Kidney (tissue), 14 donors: Measurements from ENCODE around the gene TMEM45A. TPM values are rescaled to one million over a fixed set of nuclear protein-coding genes. Genes with fewer than 3 reads are reported as not detected.

Source experiments
- DNase-seq, 5 donors: peaks; one replicate each; pipeline ENCODE4 v3.0.0-alpha.2; 2013 to 2020
- FAIRE-seq: peaks from 2 replicates; lab custom pipeline; 2012; peaks lifted over from hg19 to GRCh38; lab: Jason Lieb, UNC
- H3K27ac ChIP-seq, 2 donors: one replicate each; pipeline ENCODE4 v1.7.0; 2013; ENCODE audit warnings: low read depth in 2 of 2, low read length in 2 of 2, inconsistent platforms in 1 of 2
- H3K27me3 ChIP-seq: one replicate; pipeline ENCODE4 v1.7.1; 2013; ENCODE audit warnings: low read length, inconsistent platforms; ENCODE audit not compliant: control insufficient read depth, insufficient read depth
- H3K36me3 ChIP-seq, 3 donors: one replicate each; pipeline versions ENCODE4 v1.7.0 to v1.7.1; 2013; ENCODE audit warnings: low read length in 3 of 3, control low read depth in 1 of 3, inconsistent platforms in 1 of 3; ENCODE audit not compliant: insufficient read depth in 3 of 3, control insufficient read depth in 2 of 3
- H3K4me1 ChIP-seq, 3 donors: one replicate each; pipeline versions ENCODE4 v1.7.0 to v1.7.1; 2013; ENCODE audit warnings: low read length in 3 of 3, inconsistent platforms in 1 of 3, low read depth in 1 of 3; ENCODE audit not compliant: control insufficient read depth in 2 of 3, insufficient read depth in 2 of 3
- H3K4me3 ChIP-seq, 3 donors: one replicate each; pipeline versions ENCODE4 v1.7.0 to v1.8.1; 2013; ENCODE audit warnings: low read length in 3 of 3, control low read depth in 1 of 3, inconsistent platforms in 1 of 3
- H3K9ac ChIP-seq, 3 donors: one replicate each; pipeline versions ENCODE4 v1.7.0 to v1.7.1; 2013; ENCODE audit warnings: low read length in 3 of 3, control low read depth in 1 of 3, inconsistent platforms in 1 of 3
- H3K9me3 ChIP-seq, 3 donors: one replicate each; pipeline versions ENCODE4 v1.7.0 to v1.7.1; 2013; ENCODE audit warnings: low read length in 3 of 3, control low read depth in 1 of 3, inconsistent platforms in 1 of 3; ENCODE audit not compliant: control insufficient read depth in 2 of 3, insufficient read depth in 1 of 3
- CTCF ChIP-seq: IDR thresholded peaks from 3 replicates; pipeline ENCODE4 v1.5.1; 2012; ENCODE audit warnings: mild to moderate bottlenecking, moderate library complexity, borderline replicate concordance; ENCODE audit not compliant: insufficient read depth; ENCODE audit errors: extremely low read depth
- intact Hi-C: fragments of 100-400 bp; cut with DNase I; formaldehyde crosslinking; loops from one replicate; pipeline ENCODE4 v1.11.1; 2022
- polyA plus RNA-seq: library from polyadenylated mRNA; stranded (reverse); fragments of 350-450 nt; fragmentation: Illumina TruSeq; extraction: RNeasy Lipid Tissue Mini Kit (QIAGEN cat#74804); gene quantifications from one replicate; pipeline ENCODE4 v1.2.3, GENCODE V29; 2014; ENCODE audit warnings: low read depth, low replicate concordance; ENCODE audit not compliant: insufficient read depth
- total RNA-seq: library from RNA; stranded (reverse); fragmentation: NEBNext Ultra II Directional; extraction: Animal tissue kit (Norgen Biotek cat#: 25700); gene quantifications from one replicate; pipeline ENCODE4 v1.2.1, GENCODE V29; 2021
- donor health status: control.
- donor health status: control.
- donor health status: control.
- donor health status: control.
- donor health status: control.
- donor health status: DM: yes; HTN: yes; CAD: no.
- donor health status: Normal renal cell carcinoma (clear cell type).

The TMEM45A gene
- total and polyA plus RNA-seq, 2 donors from 2014 or later: 3.4 to 4.6 TPM

- no peak for TF ChIP-seq CTCF
- Histone ChIP-seq H3K9me3 (no peaks in the 10 kb centered on the region), H3K36me3 (no peaks in the 10 kb centered on the region), H3K4me3 (no peak overlapping the region), H3K4me1 (no peaks in the 10 kb centered on the region), H3K27ac (no peak overlapping the region), H3K27me3 (no peaks in the 10 kb centered on the region), H3K9ac (no peak overlapping the region)
- DNase-seq: no peak
- intact Hi-C loops: no loop called here
- FAIRE-seq: peak; percentile 52
Measured at GRCh38 chr3:100448079-100448478, 44.3 kb upstream of the TMEM45A start.

GRCh38 chr3:100449214-100449613 is 43.2 kb upstream of the TMEM45A start:
- Histone ChIP-seq H3K27me3 (no peaks in the 10 kb centered on the region), H3K36me3 (no peaks in the 10 kb centered on the region), H3K27ac (no peak overlapping the region), H3K9ac (no peak overlapping the region), H3K4me3 (no peak overlapping the region), H3K4me1 (no peaks in the 10 kb centered on the region), H3K9me3 (no peaks in the 10 kb centered on the region)
- no peak for DNase-seq
- TF ChIP-seq CTCF: no peak
- intact Hi-C loops: no loop called here
- FAIRE-seq: no peak

- Histone ChIP-seq H3K27me3 (no peaks in the 10 kb centered on the region), H3K36me3 (no peaks in the 10 kb centered on the region), H3K27ac (no peak overlapping the region), H3K4me3 (no peak overlapping the region), H3K9ac (no peak overlapping the region), H3K9me3 (no peaks in the 10 kb centered on the region), H3K4me1 (no peaks in the 10 kb centered on the region)
- intact Hi-C loops: no loop called here
- no peak for FAIRE-seq
- peak in 2 of 5 donors; percentile 15 to 16 for DNase-seq
- TF ChIP-seq CTCF: no peak
Measured at GRCh38 chr3:100454677-100455076, 37.7 kb upstream of the TMEM45A start.
